Peyer's patch (tissue), 4 donors: ENCODE results near the gene SSU72.

ENCODE experiments used
- POLR2A ChIP-seq, 2 donors: fragments of 450-650 bp; IDR thresholded peaks; one replicate each; pipeline ENCODE4 v1.5.1; 2017; ENCODE audit warnings: antibody characterized with exemption in 2 of 2, mild to moderate bottlenecking in 2 of 2, moderate library complexity in 2 of 2
- TF ChIP-seq, protein P1 (sequence below), 6 experiments: fragments of 450-650 bp in 4 of 6; fragments of 200-600 bp in 2 of 6; sonication (generic) in 1 of 6; IDR thresholded peaks; one replicate each; pipeline ENCODE4 v1.5.1; 2017 to 2019; ENCODE audit warnings: antibody characterized with exemption in 6 of 6, mild to moderate bottlenecking in 3 of 6, moderate library complexity in 1 of 6

DNA sequence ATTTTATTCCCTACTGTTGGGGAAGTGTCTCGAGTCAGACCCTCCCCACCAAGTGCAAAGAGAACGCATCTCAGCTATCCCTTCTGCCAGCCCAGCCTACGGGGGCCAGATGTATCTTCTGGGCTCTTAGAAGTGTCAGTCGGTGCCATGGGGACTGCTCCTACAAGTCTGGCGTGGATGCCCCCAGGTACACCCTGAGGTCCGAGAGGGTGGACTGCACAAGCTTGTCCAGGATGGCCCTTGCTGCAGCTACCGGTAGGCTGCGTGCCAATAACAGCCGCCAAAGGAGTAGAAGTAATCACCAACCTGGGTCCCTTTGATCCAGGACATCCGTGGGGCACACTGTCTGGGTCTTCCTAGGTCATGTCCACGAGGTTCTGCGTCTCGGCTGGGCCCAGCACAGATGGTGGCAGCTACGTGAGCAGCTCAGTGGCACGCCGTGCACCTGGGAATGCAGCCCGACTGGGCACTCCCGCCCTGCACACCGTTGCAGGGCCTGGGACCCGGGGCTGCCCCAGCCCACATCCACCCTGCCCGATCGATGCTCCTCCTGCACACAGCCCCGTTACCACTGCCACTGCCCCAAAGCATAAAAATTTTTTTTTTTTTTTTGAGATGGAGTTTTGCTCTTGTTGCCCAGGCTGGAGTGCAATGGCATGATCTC, 8.8 kb upstream of the SSU72 start:
- TF ChIP-seq, protein P1, sequence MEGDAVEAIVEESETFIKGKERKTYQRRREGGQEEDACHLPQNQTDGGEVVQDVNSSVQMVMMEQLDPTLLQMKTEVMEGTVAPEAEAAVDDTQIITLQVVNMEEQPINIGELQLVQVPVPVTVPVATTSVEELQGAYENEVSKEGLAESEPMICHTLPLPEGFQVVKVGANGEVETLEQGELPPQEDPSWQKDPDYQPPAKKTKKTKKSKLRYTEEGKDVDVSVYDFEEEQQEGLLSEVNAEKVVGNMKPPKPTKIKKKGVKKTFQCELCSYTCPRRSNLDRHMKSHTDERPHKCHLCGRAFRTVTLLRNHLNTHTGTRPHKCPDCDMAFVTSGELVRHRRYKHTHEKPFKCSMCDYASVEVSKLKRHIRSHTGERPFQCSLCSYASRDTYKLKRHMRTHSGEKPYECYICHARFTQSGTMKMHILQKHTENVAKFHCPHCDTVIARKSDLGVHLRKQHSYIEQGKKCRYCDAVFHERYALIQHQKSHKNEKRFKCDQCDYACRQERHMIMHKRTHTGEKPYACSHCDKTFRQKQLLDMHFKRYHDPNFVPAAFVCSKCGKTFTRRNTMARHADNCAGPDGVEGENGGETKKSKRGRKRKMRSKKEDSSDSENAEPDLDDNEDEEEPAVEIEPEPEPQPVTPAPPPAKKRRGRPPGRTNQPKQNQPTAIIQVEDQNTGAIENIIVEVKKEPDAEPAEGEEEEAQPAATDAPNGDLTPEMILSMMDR (IDR thresholded peaks at IDR 0.05), result no peak
- no peak for TF ChIP-seq POLR2A (IDR thresholded peaks at IDR 0.05)
